HL-60/S4 treated with phorbol 12-myristate 13-acetate at 8.2 ng/mL for 4 days and 3 days (cell line): ENCODE results near the gene HAPLN2.

ENCODE experiments used
- in situ Hi-C: fragments of 300-500 bp; cut with MboI; formaldehyde crosslinking; loops from 2 replicates; pipeline ENCODE4 v1.15.0; 2022; ENCODE audit warnings: low sequenced_read_pairs

Gene HAPLN2

DNA sequence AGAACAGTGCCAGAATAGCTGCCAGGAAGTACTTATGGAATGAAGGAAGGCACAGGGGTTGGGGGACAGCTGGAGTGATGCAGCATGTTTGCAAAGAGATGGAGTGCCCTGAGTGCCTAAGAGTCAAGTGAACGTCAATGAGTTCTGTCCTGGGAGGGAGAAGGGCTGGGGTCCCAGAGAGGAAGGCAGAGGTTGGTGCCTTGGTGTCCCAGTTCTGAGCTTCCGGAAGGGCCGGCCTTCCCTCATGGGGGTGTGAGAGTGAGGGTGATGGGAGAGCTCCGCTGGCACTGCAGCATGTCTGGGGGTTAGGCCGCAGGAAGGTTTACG lies 40.4 kb downstream of the HAPLN2 start:
- in situ Hi-C loops: no loop called here

DNA sequence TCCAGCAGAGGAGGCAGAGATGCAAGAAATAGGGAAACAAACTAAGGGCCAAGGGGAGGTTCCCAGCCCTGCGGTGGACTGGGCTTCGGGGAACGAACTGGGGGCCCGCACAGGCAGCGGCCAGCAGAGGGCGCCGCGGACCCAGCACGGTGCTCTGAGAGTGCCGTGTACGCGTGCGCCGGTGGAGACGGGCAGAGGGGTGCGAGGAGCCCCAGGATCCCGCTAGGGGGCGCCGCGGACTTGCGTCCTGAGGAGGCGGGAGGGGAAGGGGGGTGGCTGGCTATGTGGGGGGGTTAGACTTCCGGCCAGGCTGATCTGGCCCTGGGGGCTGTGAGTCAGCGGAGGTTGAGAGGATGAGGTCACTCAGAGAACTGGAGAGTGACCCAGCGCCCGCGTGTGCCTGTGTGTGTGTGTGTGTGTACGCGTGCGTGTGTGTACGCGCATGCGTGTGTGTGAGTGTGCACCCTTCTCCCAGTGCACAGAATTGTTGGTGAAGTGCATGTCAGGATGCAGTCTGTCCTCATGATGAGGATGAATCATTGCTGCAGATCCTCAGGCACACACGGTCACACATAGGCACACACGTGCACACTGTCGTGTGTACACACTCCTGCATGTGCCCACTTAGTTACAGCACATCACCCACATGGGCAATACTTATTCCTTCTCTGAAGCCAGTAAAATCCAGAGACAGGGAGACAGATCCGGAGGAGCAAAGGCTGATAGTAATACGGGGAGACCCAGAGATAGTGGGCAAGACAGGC lies 41.0 kb downstream of the HAPLN2 start:
- in situ Hi-C loops: no loop called here

DNA sequence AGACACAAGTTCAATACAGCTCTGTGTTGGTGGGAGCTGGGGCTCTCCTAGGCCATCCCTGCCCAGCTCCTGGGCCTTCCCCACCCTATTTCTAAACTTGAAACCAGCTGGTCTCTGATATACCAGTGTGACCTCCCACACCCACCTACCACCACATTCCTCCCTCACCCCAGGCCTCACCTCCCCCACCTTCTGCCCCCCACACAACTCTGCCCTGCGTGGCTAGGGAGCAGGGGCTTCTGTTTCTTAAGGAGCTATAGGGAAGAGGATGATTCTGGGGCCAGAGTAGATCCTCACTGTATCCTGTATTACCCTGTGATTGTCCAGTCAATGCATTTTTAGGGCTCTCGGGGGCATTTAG lies 41.5 kb downstream of the HAPLN2 start:
- in situ Hi-C loops: no loop called here

DNA sequence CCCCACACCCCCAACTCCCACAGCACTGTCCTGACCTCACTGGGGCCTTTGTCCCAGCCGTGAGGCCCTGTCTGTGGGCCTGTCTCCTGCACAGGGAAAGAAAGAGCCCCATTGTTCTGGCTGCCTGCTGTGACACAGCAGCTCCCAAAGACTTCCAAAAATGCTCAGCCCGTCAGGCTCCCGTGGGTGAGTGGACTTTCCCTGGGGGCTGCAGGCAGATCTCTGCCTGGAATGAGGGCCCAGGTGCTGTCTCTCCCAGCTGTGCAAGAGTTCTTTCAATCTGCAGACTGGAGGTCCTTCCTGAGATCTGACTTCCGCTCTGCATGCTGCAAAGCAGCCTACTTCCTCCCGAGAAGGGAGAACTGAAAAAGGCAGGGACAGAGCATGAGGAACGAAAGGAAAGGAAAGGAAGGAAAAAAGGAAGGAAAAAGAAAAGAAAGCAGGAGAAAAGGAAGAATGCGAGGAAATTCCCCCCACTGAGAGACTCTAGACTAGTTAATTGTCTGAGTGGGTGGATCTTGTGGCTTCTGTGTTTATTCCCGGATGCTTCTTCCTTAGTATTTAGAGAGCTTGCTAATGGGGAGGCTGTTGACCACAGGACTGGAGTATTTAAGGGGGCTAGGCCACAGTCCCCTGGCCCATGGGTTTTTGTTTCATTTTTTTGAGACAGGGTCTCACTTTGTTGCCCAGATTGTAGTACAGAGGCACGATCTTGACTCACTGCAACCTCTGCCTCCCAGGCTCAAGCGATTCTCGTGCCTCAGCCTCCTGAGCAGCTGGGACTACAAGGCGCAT lies 43.0 kb downstream of the HAPLN2 start:
- in situ Hi-C loops: no loop called here

DNA sequence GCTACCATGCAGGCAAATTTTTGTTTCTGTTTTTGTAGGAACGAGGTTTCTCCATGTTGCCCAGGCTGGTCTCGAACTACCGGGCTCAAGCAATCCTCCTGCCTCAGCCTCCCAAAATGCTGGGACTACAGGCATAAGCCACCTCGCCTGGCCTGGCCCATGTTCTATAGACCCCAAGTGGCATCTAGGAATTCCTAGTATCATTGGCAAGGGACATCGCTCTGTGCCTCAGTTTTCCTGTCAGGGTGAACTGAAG lies 43.5 kb downstream of the HAPLN2 start:
- in situ Hi-C loops: no loop called here

DNA sequence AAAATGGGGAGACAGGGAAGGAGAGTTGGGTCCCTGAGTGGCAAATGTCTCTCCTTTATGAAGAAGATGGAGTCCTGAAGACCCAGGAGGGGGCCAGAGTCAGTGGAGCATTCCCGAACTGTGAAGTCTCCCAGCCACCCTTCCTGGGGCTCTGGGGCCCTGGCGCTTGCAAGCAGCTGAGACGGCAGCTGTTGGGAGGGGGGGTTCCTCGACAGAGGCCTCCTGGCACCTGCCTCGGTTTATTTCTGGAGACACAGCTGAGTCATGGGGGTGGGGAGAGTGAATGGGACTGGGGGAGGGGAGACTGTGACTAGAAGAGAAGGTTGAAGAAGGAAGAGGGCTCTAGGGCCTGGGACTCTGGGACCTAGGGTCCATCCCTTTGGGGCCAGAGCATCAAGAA lies 44.0 kb downstream of the HAPLN2 start:
- in situ Hi-C loops: no loop called here

DNA sequence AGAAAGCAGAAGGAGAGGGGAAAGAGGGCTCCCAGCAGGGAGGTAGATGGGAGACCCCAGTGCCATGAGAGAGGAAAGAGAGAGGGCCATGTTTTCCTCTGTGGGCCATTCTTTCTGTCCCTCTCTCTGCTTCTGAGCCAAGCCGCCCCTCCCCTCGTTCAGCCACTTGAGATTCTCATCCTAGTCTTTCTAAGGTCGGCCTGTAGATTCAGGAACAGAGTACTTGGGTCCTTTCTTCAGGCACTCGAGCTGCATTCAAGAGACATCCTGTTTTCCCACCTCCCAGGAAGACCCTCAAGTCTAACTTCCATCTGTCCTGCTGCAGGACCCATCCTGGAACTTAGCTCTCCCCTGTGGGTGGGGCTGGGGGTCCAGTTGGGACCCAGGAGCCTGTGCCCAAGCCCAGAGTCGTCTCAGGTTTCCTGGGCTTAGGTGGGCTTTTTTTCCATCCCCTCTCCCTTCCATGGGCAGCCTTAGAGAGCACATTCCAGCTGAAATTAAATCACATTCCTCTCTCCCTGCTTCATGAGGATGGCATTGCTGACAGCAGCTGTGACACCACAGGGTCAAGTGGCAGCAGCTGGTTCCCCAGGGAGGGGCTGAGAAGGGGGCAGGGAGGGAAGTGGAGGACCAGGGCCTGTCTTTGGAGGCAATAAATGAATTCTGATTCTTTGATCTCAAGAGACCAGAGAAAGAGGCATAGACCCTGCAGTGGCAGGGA lies 45.0 kb downstream of the HAPLN2 start:
- in situ Hi-C loops: no loop called here

DNA sequence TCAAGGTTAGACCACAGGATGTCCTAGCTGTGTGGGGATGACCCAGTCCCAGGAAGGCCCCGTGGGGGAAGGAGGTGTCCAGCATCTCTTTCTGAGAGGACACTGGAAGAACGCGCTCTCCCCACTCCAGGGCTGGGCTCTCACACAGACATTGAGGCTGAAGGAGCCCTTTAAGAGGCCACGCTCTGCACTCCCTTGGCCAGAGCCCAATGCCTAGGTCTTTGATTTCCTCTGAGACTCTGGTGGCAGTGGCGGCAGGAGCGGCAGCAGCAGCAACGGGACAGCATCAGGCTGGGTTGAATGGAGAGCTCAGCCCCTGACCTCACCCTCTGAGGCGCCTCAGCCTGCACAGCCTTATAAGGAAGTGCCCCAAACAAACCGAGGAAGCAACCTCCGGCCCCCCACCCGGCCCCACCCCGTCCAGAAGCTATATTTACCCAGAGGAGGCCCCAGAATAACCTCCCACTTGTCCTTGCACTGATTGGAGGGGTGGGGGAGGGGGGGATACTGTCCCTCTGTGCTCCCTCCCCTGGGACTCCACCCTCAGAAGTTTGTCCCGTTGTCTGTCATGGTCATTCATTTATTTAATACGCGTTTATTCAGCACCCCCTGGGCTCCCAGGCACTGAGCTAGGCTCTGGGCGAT lies 45.7 kb downstream of the HAPLN2 start:
- in situ Hi-C loops: no loop called here

DNA sequence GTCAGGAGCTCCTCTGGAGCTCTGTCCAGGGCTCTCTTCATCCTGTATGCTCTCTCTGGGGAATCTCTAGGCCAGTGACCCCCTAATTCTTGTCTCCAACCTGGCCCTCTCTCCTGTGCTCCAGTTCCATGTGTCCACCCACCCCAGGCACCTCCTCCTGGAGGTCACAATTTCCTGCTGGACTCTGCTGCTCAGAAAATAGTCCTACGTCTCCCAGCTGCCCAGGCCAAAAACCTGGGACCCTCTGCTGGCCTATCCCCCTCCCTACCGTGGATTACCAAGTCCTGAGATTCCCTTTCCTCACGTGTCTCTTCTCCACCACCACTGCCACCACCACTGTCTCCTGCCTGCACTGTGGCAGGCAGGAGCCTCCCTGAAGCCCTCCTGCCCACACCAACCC lies 46.3 kb downstream of the HAPLN2 start:
- in situ Hi-C loops: no loop called here

DNA sequence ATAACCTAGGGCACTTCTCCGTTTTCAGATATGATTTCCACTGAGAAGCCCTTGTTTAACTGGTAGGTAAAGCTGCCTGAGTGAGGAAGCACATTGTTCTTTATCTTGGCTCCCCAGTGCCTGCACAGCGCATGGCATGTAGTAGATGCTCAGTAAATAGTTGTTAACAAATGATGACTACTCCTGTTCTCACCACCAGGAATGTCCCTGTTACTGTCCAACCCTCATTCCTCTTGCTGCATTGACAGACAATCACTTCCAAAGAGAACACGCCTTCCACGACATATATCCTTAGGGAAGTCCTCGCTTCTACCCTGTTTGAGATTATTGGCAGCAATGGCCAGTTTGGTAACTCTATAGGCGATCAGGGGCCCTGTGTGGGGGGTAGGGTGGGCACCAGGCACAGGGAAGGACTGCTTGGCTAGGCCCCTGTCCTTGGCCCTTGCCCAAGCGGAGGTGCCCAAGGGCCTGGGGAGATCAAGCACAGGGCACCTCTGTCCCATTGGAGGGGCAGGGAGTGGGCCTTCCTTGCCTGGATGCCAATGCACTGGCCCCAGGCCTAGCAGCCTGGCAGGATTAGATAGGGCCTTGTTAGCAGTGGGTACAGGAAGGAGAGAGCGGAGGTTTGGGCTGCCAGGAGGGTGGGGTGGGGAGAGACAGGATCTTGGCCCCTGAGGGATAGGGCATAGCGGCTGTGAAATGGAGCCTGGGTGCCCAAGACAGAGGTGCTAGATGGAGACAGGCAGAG lies 47.8 kb downstream of the HAPLN2 start:
- in situ Hi-C loops: no loop called here

DNA sequence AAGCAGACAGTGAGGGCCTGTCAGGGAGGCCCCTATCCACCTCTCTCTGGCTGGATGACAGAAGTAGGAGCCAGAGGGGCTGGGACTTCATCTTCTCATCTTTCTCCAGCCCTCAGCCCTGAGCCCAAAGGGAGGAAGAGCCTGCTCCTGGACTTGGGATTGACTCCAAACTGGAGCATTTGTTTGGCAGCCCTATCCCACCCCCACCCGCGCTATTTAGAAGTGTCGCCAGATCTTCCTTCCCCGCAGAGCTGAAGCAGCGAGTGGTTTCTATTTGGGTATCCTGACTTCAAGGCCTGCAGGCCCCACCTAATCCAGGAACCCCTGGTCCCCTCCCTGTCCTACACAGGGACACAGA lies 48.4 kb downstream of the HAPLN2 start:
- in situ Hi-C loops: no loop called here

DNA sequence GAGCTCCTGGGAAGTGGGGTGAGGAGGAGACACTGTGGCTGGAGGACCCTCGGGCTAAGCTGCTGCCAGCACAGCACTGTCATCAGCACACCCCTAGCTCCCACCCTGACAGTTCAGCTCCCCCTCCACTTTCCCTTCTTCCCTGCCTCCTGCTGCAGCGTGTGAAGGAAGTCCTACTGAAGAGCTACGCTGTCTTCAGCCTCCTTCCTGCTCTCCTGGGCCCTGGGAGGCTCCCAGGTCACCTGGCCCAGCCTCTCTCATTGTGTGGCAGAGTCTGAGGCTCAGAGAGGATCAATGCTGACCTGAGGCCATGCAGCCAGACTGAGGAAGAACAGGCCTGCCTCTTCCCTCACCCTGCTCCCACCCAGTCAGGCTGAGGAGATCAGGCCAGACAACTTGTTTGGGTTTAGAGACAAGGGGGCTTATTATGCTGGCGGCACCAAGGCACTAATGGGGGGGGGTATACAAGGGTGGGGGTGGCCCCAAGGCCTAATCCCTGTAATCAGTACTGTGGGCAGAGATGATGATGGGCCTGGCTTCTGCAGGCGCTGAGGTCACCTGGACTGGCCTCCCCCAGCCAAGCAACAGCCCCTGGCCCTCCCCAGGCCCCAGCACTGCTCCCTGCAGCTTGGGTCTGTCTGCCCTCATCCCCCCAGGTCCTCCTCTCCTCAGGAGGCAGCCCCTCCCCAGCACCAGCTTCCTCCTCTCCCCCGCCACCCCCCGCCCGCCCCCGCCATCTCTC lies 48.9 kb downstream of the HAPLN2 start:
- in situ Hi-C loops: no loop called here

DNA sequence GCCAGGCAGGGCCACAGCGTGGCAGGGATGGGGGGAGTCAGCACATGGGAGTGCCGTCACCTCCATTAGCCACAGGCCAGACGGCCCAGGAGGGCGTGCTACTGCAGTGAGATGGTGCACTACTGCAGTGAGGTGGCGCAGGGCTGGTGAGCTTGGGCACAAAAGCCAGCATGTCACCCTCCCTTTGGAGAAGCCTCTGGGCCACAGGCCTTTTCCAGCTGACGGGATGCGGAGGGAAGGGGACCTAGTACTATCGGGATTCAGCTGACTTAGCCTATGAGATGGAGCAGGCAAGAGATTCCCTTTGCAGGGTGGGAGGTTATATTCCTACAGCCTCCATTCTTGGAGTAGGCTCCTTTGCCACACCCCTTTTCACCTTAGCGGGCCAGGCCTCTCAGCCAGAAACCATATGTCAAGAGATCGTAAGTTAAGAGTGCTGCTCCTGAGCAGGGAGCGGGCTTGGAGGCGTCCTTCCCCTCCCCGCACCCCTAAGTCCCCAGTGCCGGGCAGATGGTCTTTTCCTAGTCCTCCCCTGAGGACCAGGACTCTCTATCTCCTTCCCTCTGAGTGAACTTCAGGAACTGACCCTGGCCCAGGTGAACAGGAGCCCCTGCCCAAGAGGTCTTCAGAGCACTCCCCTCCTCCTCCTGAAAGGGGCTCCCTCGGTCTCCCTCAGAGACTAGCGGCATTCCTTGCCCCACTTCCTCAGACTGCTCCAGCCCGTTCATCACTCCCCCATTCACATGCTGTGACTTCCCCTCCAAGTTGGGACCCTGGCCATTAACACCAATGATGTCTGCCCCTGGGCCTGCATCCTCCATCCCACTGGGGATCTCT lies 49.8 kb downstream of the HAPLN2 start:
- in situ Hi-C loops: no loop called here

DNA sequence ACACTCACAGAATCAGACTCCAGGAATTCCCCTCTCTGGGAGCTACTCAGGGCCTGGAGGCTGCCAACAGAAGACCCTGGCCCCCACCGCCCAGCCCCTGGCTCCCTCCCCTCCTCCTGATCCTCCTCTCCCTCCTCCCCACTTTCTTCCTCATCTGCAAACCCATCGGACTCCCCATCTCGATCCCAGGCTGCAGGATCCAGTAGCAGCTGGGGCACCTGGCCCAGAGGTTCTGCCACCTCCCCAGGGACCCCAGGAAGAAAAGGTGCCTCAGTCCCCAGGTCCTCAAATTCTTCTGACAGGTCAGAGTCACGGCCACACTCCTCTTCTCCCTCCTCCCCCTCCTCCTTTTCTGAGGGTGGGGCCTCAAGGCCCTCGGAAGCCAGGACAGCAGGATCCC lies 50.6 kb downstream of the HAPLN2 start:
- in situ Hi-C loops: no loop called here

DNA sequence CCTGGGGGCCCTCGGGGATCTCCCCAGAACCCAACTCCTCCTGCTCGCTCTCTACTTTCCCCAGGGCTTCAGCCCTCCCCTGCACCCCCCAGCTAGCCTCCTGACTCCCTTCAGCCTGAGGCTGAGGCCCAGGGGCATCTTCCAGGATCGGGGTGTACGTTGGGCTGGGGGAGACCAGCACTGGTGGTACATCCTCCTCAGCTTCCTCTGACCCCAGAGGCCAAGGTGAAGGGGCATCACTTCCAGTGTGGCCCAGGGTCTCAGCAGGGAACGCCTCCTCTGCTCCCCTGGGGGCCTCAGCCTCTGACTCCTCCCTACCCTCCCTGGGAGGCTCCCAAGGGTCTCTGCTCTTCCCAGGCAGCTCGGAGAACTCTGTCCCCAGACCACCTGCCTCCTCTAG lies 51.1 kb downstream of the HAPLN2 start:
- in situ Hi-C loops: no loop called here

DNA sequence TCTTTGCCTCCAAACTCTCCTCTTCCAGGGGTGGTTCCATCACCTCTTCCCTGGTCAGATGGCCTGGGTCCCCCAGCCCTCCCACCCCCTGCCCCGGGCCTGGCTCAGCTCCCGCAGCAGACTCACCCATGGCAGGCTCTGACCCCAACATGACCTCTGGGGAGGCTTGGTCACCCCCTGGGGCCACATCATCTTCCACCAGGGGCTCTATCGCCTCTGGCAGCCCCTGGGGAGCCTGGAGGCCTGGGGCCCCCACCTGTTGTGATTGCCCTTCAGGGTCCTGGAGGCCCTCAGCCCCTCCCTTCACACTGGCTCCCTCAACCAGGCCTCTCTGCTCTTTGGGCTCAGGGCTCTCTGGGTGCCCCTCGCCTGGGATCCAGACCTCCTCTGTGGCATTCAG lies 51.6 kb downstream of the HAPLN2 start:
- in situ Hi-C loops: no loop called here

DNA sequence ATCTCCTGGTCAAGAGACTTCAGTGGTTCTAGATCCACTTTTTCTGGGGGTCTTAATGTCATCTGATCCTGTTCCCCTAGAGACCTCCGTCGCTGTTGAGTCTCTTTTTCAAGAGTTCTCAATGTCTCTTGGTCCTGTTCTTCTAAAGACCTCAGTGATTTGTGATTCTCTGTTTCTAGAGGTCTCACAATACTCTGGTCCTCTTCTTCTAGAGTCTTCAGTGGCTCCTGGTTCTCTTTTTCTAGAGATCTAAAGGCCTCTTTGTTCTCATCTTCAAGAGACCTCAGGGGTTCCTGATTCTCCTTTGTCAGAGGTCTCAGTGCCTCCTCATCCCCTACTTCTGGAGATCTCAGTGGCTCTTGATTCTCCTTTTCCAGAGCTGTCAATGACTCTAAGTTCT lies 52.6 kb downstream of the HAPLN2 start:
- in situ Hi-C loops: no loop called here

DNA sequence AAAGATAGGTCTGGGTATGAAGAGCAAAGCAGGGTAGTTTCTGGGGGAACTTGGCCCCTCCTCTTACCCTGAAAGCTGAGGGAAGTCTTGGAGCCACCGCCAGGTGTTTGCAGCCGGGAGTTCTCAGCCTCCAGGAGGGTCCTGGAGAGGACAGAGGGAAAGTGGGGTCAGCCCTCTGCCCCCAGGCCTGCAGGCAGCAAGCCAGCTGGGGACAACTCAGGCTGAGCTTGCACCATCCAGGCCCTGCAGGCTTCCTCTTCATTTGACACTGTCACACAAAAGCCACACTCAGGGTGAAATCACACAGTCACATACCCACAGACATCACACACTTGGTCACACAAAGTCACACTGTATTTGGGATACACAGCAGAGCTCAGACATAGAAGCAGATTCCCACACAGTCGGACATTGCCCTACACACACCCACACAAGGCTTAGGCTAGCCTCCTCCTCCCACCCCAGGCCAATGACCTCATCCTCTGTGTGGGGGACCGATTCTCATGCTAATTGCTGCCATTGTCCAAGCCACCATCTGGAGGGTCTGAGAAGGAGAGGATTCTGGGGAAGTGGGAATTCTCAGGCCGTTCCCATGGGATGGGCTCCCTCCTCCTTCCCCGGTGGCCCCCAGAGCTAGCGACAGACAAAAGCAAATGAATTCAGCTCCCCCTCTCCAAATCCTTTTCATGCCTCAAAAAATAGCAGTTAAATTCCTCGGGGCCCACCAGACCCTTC lies 54.3 kb downstream of the HAPLN2 start:
- in situ Hi-C loops: no loop called here
